Coronary artery (tissue), 2 donors: ENCODE measurements around the gene NCAN.

Experiments
- DNase-seq: peaks from one replicate; pipeline ENCODE4 v3.0.0-alpha.2; 2017; ENCODE audit warnings: low spot score
- H3K27ac ChIP-seq, 2 donors: fragments of 200-600 bp; sonication (generic); one replicate each; pipeline ENCODE4 v1.5.1; 2016 to 2019
- H3K4me3 ChIP-seq: fragments of 200-600 bp; sonication (generic); 2 replicates; pipeline ENCODE4 v1.5.1; 2016; ENCODE audit warnings: mild to moderate bottlenecking, moderate library complexity
- TF ChIP-seq, protein P1 (sequence below): fragments of 200-600 bp; sonication (generic); IDR thresholded peaks from one replicate; pipeline ENCODE4 v1.5.1; 2019; ENCODE audit warnings: antibody characterized with exemption

The NCAN gene

DNA sequence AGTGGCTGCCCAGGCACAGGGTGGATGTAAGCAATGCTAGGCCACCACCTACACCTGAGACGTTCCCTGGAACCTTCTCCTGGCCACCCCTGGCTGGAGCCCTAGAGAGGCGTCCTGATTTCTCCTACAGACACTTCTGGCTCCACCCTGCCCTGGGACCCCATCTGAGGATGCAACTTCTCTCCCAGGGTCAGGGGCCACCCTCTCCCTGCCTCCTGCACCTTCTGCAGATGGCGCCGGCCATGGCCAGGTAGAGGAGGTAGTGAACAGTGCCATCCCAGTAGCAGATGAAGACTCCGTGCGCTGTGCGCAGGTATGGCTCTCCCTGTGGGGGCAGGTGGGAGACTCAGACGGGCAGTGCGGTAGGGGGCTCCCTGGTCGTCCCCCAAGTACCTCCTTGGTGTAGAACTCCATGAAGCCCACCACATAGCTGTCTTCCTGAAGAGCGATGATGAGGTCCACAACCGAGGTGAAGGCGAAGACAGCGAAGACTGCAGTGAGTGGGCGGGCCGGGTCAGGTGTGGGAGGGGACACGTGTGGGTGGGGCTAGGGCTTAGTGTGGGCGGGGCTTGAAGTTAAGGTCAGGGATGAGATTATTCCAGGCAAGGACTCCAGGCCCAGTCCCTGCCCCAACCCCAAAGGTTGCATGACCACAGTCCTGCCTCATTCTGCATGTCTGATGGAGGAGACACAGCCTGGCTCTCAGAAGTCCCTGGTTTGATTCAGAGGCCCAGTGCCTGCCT is 58.4 kb downstream of the NCAN start:
- no peak for DNase-seq
- no peak overlapping the region for H3K27ac ChIP-seq
- TF ChIP-seq, protein P1, sequence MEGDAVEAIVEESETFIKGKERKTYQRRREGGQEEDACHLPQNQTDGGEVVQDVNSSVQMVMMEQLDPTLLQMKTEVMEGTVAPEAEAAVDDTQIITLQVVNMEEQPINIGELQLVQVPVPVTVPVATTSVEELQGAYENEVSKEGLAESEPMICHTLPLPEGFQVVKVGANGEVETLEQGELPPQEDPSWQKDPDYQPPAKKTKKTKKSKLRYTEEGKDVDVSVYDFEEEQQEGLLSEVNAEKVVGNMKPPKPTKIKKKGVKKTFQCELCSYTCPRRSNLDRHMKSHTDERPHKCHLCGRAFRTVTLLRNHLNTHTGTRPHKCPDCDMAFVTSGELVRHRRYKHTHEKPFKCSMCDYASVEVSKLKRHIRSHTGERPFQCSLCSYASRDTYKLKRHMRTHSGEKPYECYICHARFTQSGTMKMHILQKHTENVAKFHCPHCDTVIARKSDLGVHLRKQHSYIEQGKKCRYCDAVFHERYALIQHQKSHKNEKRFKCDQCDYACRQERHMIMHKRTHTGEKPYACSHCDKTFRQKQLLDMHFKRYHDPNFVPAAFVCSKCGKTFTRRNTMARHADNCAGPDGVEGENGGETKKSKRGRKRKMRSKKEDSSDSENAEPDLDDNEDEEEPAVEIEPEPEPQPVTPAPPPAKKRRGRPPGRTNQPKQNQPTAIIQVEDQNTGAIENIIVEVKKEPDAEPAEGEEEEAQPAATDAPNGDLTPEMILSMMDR: no peak
- no peak overlapping the region for H3K4me3 ChIP-seq

DNA sequence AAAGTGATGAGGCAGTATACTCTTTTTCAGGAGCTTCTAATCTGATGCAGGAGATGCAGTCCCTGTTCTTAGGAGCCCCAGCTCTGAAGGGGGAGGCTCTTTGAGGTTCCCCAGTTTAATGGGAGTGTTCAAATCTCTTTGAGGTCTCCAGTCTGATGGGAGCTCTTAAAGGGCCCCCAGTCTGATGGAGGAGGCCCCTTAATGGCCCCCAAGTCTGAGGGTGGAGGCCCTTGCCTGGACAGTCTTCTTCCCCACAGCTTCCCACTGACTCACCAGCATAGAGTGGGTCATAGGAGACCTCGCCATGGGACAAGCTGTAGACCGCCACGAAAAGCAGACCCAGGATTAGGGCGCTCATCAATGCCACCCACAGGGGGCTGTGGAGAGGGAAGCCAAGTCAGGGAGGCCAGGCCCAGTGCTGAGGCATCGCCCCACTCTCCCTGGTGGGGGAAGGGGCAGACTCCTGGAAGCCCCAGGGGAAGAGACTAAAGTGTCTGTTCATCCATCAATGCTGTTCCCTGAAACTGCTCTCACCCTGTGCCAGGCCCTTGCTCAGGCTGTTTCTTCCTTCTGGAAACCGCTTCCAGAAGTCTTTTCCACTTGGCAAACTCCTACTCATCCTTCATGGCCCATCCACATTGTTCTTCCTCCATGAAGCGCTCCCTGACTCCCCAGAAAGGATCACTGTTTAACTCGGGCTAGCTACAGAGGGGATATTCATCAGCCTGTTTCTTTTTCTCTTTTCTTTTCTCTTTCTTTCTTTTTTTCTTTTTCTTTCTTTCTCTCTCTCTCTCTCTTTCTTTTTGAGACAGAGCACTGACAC is 59.2 kb downstream of the NCAN start:
- DNase-seq: no peak
- TF ChIP-seq, protein P1: no peak
- no peak overlapping the region for H3K27ac ChIP-seq
- H3K4me3 ChIP-seq: no peak overlapping the region

DNA sequence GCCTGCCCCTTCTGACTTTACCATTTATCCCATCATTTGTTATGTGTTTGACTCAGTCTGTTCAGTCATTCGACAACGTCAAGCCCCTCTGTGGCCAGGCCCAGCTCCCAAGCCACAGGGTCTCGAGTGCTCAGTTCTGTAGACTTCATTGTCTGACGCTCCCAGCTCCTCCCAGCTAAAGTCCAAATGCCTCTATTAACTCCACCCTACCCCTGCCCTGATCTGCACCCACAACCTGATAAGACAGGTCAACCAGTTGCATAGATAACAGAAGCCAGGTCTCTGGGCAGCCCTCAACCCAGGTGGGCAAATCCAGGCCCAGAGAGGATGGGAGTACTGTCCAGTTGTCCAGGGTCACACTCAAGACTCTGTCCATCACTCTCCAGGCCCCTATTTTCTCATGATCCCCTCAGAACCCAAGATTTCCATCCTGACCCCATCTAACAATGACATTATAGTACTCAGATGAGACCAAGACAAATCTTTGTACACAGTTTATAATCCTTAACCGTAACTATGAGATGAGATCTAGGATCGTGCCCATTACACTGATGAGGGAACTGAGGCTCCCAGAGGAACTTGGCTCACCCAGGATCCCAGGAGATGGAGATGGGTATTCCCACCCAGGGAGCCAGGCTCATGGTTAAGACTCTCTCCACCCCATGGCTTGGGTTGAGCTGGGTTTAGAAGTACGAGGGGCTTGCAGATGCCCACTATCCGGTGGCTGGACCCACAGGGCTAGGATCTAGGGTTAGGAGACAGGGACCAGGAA is 60.3 kb downstream of the NCAN start:
- Histone ChIP-seq H3K4me3 (no peak overlapping the region), H3K27ac (no peak overlapping the region)
- DNase-seq: no peak
- TF ChIP-seq, protein P1: no peak

DNA sequence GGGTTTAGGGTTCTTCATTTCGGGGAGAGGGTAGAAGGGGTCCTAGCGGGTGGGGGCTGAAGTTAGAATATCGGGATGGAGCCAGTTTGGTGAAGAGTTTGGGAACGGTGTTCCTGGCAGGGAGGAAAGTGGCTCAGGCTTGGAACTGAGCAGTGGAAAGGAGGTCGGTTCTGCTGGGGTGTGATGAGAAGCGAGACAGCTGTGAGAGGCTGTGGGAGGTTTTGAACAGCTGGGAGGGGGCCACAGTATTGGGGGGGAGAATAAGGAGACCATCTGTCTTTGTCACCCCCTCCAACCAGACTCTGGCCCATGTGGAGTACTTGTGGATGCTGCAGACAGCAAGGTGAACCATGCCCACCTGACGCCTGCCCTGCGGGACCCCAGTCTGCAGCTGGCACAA is 62.4 kb downstream of the NCAN start:
- TF ChIP-seq, protein P1: no peak
- no peak overlapping the region for H3K27ac ChIP-seq
- H3K4me3 ChIP-seq: no peak overlapping the region
- no peak for DNase-seq

DNA sequence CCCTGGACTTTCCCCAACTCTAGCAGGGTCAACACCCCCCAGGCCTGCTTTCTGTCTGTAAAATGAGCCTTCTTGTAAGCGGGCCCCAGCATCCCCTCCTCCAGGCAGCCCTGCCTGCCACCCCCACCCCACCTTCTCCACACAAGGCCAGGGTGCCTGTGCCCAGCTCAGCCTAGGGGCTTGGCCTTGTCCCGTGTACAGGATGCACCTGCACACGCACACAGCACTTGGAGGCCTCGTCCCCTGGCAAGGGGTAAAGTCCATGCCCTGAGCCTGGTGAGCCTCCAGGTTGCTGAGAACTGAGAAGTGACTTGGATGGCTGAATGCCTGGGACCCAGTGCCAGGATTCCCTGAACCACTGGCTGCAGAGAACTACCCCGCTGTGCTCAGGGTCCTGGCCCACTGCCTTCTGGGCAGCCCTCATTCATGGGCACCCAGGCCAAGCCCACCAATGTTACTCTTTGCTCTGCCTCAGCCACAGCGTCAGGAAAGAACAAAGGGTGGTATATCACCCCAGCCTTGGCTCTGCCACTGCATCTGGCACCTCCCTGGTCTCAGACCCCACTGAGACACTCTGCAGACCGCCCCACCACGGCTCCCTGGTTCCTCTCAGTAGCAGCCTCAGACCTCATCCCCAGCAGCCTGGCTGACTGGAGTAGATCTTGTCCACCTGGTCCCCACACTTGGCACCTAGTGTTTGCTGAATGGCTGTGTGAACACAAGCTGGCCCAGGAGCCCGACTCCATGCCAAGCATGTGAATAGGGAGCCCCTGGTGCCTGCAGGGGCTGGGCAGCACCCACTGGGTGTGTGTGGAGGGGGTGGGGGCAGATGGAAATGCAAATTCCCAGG is 63.2 kb downstream of the NCAN start:
- no peak overlapping the region for H3K4me3 ChIP-seq
- TF ChIP-seq, protein P1: no peak
- H3K27ac ChIP-seq: no peak overlapping the region
- DNase-seq: no peak

DNA sequence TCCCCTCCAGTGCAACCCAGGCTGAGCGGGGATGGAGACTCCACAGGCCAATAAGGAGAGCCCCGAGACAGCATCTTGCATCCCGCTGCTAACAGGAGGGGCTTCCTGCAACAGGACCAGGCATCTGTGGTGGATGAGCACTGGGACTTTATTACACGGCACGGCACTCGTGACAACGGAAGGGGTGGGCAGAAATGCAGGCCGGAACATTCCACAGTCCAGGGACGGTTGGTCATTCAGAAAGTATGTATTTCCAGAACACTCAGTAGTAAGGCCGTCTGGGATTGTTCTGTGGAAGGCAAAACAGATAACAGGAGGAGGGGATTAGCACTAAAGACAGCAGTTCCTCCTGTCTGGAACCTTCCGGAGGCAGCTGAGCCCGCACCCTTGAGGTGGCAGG is 64.6 kb downstream of the NCAN start:
- no peak overlapping the region for H3K4me3 ChIP-seq
- DNase-seq: no peak
- TF ChIP-seq, protein P1: no peak
- H3K27ac ChIP-seq: peak overlapping the region in 1 of 2 donors; percentile 73
